Fibroblast of skin of abdomen (primary cell): Measurements from ENCODE around the gene KCNH1.

Experiments used
- DNase-seq: peaks from one replicate; pipeline ENCODE4 v3.0.0-alpha.2; 2013

KCNH1 gene

GRCh38 chr1:210794445-210794844 lies 339.5 kb downstream of the KCNH1 start:
- no peak for DNase-seq

- peak; percentile 88 for DNase-seq
These were observed 341.5 kb downstream of the KCNH1 start for GRCh38 chr1:210792250-210793102.

DNA sequence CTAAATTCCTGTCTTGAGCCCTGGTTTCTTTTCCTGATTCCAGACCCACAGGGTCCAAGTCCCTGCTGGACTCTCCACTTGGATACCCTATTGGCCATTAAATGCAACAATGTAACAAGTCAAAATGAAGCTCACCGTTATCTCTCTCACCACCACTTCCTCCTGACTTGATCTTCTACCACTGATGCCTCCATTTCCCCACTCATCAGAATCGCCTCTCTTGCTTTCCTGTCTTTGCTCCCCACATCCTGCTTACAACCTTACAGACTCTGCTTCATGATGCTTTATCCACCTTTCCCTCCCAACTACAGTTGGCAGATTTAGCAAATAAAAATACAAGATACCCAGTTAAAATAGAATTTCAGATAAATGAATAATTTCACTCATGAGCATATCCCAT lies 343.8 kb downstream of the KCNH1 start:
- DNase-seq, result no peak

- DNase-seq, result no peak
These were observed 346.1 kb downstream of the KCNH1 start for GRCh38 chr1:210787800-210788199.

- no peak for DNase-seq
These were observed 347.4 kb downstream of the KCNH1 start for GRCh38 chr1:210786546-210786945.

- no peak for DNase-seq
These were observed 350.0 kb downstream of the KCNH1 start for GRCh38 chr1:210783925-210784324.

GRCh38 chr1:210781652-210782051 lies 352.3 kb downstream of the KCNH1 start:
- no peak for DNase-seq

- no peak for DNase-seq
These were observed 354.7 kb downstream of the KCNH1 start for GRCh38 chr1:210779269-210779668.

- DNase-seq, result no peak
These were observed 356.0 kb downstream of the KCNH1 start for GRCh38 chr1:210777914-210778313.

- no peak for DNase-seq
These were observed 357.2 kb downstream of the KCNH1 start for GRCh38 chr1:210776712-210777111.

DNA sequence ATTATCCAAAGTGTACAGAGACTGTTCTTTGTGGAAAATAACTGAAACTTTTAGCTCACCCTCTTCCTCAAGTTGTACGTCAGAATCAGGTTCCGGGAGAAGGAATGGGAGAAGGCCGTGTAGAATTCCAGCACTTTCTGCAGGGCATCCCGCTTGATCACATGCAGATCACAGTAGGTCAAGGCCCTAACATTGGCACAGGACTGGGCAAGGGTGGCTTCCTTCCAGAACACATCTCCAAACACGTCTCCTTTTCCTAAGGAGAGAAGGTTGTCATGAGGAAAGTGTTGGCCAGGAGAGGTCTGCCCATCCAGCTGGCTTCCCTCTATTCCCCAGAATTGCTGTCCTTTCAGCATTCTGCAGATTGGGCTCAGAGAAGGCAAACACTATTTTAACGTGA lies 358.7 kb downstream of the KCNH1 start:
- DNase-seq, result no peak

DNA sequence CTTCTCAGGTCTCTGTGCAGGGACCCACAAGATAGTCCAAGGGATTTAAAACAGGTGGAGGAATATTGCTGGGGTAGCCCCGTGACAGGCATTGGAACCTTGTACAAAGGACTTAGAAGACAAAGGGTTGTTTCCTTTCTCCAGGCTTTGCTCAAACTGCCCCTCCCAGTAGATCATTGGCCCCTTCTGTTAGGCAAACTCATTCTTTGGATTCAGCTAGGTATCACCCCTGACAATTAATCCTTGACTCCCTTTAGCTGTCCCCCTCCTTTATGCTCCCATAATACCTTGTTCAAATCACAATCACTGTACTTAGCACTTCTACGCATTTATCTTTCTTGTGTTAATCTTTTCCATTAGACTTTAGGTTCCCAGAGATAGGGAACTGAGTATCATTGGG lies 360.5 kb downstream of the KCNH1 start:
- DNase-seq, result no peak

GRCh38 chr1:210771131-210771530 lies 362.8 kb downstream of the KCNH1 start:
- no peak for DNase-seq

DNA sequence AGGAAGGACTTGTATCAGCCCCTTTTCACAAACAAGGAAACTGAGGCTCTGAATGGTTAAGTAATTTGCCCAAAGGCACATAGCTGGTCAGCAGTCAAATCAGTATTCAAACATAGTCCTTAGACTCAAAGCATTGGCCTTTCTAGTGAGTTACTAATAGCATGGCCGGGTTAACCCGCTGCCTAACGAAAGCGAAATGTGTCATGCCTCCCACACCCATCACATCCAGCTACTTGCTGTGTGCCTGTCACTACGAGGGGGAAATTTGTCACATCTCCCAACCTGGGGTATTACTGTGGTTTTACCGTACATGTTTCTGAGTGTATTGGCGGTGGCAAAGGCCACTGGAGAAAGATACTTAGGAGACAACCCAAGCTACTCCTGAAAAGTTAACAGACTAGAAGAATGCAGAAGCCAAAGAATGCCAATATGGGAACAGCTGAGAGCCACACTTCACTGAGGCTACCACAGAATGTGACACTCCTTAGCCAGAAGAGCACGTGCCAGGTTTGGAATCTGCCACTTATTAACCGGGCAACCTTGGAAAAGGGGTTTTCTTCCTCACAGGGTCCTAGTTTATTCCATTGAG lies 363.5 kb downstream of the KCNH1 start:
- DNase-seq, result no peak

DNA sequence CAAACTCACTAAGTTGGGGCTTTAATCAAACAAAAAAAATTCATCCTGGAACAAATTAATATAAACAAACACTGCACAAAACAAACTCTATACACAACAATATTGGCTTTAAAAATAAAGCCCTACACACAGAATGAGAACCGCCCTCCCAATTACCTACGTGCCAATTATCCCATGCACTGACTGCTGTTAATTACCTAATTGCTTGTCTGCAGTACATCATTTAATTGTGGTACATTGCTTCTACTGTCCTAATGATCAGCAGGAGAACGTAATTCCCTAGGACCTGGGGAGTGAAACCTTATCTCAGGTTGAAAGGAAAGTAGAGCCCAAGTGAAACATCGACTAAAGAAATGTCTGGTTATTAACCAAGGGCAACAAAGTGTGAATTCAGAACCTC lies 364.5 kb downstream of the KCNH1 start:
- no peak for DNase-seq

GRCh38 chr1:210764536-210764935 lies 369.4 kb downstream of the KCNH1 start:
- peak; percentile 31 for DNase-seq

GRCh38 chr1:210758761-210759160 lies 375.2 kb downstream of the KCNH1 start:
- DNase-seq, result no peak

DNA sequence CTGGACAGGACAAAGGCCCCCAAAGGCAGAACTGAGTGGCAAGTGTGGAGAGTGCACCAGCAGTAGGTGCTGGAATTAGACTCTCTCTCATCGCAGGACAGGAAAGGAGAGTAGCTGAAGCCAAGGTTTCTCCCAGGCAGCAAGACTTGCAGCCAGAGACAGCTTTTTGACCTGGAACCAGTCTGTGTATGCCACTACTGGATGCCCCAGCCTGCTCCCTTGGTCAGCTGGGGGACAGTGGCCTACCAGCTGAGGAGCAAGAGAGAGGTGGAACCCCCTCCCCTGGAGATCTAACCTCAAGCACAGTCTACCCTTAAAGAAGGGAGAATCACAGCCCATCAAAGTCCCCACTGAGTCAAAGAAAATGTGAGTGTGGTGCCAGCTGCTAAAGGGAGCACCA lies 375.7 kb downstream of the KCNH1 start:
- no peak for DNase-seq

DNA sequence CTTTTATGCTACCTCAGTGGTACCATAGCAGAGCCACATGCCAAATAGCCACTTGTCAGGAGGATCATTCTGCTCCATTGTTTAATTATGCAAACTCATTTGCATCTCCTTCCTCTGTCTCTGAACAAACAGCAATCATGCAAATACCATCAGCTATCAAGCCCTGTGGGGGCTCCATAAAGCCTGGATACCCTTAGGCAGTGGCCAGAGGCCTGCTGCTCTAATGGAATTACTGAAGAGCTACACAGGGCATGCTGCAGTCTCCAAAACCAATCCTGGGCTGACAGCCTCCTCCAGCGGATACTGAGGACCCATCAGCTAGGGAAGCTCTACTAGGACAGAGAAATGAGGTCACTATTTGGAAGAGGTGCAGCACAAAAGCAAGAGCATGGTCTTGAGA lies 376.3 kb downstream of the KCNH1 start:
- no peak for DNase-seq

DNA sequence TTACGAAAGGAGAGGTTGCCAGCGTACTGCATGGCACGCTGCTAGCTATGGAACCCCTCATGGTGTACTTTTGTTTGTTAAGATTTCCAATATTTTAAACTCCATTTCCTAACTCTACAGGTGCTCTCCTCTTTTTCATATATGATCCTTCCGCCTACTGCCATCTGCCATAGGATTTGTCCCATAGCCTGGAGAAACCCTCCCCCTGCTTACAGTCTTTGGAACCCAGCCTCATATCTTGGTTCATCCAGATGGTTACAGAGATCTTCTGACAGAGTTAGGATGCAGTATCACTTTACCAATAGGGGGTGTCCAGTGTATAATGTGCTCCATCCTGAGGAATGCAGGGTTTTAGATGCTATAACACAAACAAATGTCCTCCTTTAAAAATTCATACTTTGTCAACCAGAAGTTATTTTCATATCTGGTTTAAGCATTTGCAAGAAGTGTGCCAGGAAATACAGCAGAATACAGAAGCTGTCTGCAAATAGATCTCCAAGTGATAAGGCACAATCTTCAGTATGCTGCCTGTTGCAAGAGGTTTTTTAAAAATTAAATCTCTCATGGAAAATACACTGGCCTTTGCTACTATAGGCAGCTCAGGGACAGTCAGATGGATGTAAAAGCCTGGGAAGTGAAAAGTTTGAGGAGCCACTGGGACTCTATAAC lies 377.8 kb downstream of the KCNH1 start:
- DNase-seq, result no peak

GRCh38 chr1:210754878-210755665 lies 378.9 kb downstream of the KCNH1 start:
- peak; percentile 35 for DNase-seq

DNA sequence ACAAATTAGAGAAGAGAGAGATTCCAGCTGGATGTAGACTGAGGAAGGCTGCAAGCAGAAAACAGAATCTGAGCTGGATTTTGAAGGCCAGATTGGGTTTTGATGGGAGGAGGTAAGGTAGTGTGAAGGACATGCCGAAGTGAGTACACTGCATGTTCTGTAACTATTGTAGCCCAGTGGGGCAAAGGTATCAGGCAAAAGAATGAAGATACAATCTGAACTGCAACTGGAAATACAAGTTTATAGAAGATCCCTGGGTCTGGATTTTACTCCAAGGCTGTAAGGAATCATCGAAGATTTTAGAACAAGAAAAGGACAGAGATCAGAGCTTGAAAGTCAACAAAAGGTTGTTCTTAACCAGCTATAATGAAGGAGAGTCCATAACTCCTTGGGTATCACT lies 382.0 kb downstream of the KCNH1 start:
- no peak for DNase-seq

DNA sequence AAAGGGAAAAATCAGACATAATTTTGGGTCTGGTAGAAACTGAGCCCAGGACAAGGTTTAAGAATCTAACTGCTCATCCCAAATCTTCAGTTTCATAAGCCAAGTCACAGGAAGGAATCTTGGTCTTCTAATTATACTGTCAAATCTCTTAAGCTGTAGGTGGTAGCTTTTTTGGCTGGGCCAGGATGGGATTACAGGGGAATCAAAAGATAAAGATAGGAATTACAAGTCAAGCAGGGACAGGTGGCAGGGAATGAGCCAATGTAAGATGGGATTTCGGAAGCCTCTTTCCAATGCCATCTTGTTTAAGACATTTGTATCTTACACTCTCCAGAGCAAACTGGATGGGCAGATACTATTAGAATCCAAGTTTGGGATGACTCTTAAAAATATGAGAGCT lies 383.5 kb downstream of the KCNH1 start:
- no peak for DNase-seq
